Measurements from ENCODE around the gene KLHL21.

- TF ChIP-seq SIN3A (IDR thresholded peaks at IDR 0.05; ENCODE audit: low read depth) (no peak), CTCF (IDR thresholded peaks at IDR 0.05 in 2 of 3, conservative IDR thresholded peaks at IDR 0.05 in 1 of 3; ENCODE audit: borderline replicate concordance in 1 of 3, insufficient read depth in 1 of 3, low read depth in 2 of 3, low read length in 2 of 3) (no peak)
Measured at GRCh38 chr1:6601049-6601922, 1.4 kb downstream of the KLHL21 start.
